ENCODE data around the gene TMEM158. TPM values are rescaled to one million over a fixed set of nuclear protein-coding genes. Genes with fewer than 3 reads are reported as not detected.

Gene TMEM158
- total and polyA plus RNA-seq, 2 of the 8 experiments (the other 6 are each of a cell fraction or from before 2014, with no cell fraction given), result 6.8 to 30.3 TPM

GRCh38 chr3:45182915-45183871 lies 42.9 kb downstream of the TMEM158 start (continued):
- no peak for TF ChIP-seq JUN (IDR thresholded peaks at IDR 0.05; ENCODE audit: low read depth, low read length)
- TF ChIP-seq ATF3 (IDR thresholded peaks at IDR 0.05; ENCODE audit: insufficient read depth, low read depth, low read length), result no peak
- peak; percentile 53; the same call in 1 of the 2 replicates for TF ChIP-seq TEAD4 (IDR thresholded peaks at IDR 0.05; ENCODE audit: low read depth, low read length)

Data from H1 (cell line).